Neuronal stem cell (in vitro differentiated cells): ENCODE data around the gene ZNF385C.
A peak's percentile ranks its signal among the peaks of the same experiment; 100 is the strongest.

Source experiments
- DNase-seq: peaks from one replicate; pipeline ENCODE4 v3.0.0-alpha.2; 2013; ENCODE audit warnings: low spot score
- H2AFZ ChIP-seq: one replicate; pipeline ENCODE4 v1.6.1; 2013; ENCODE audit warnings: mild to moderate bottlenecking, low read length, inconsistent platforms
- H2AK5ac ChIP-seq: 2 replicates; pipeline ENCODE4 v1.6.1; 2013; ENCODE audit warnings: low read depth, mild to moderate bottlenecking, inconsistent platforms, low read length, moderate library complexity, mixed read lengths
- H2BK120ac ChIP-seq: 2 replicates; pipeline ENCODE4 v1.6.1; 2013; ENCODE audit warnings: low read depth, mild to moderate bottlenecking, inconsistent platforms, low read length, moderate library complexity, mixed read lengths
- H2BK12ac ChIP-seq: one replicate; pipeline ENCODE4 v1.6.1; 2013; ENCODE audit warnings: low read length, inconsistent platforms
- H2BK15ac ChIP-seq: 2 replicates; pipeline ENCODE4 v1.6.1; 2013; ENCODE audit warnings: mild to moderate bottlenecking, low read length, inconsistent platforms, mixed read lengths
- H2BK5ac ChIP-seq: one replicate; pipeline ENCODE4 v1.6.1; 2013; ENCODE audit warnings: inconsistent platforms, mild to moderate bottlenecking, low read length, moderate library complexity
- H3K14ac ChIP-seq: one replicate; pipeline ENCODE4 v1.6.1; 2013; ENCODE audit warnings: low read length, inconsistent platforms
- H3K18ac ChIP-seq: 2 replicates; pipeline ENCODE4 v1.6.1; 2013; ENCODE audit warnings: low read length, inconsistent platforms
- H3K23ac ChIP-seq: 2 replicates; pipeline ENCODE4 v1.6.1; 2013; ENCODE audit warnings: low read depth, mild to moderate bottlenecking, mixed read lengths, low read length, inconsistent platforms; ENCODE audit not compliant: poor library complexity
- H3K27ac ChIP-seq: replicated peaks from 3 replicates; pipeline ENCODE4 v1.5.1; 2013; ENCODE audit warnings: low read length, inconsistent platforms
- H3K27me3 ChIP-seq, 3 experiments: 2 replicates each; pipeline ENCODE4 v1.6.1; 2013; ENCODE audit warnings: low read length in 3 of 3, mild to moderate bottlenecking in 2 of 3, inconsistent platforms in 1 of 3, low read depth in 1 of 3, mixed read lengths in 1 of 3, moderate library complexity in 1 of 3; ENCODE audit not compliant: control insufficient read depth in 3 of 3, insufficient read depth in 3 of 3
- H3K36me3 ChIP-seq, 2 donors: replicated peaks in 1 of 2; 2 replicates each; pipeline ENCODE4 v1.6.1; 2013; ENCODE audit warnings: low read length in 2 of 2; ENCODE audit not compliant: control insufficient read depth in 2 of 2, insufficient read depth in 2 of 2
- H3K4ac ChIP-seq: 2 replicates; pipeline ENCODE4 v1.6.1; 2013; ENCODE audit warnings: inconsistent platforms, mild to moderate bottlenecking, low read length, moderate library complexity
- H3K4me1 ChIP-seq, 2 donors: 1 replicate in 1 of 2; 2 replicates in 1 of 2; pipeline ENCODE4 v1.6.1; 2013; ENCODE audit warnings: low read length in 2 of 2, low read depth in 1 of 2; ENCODE audit not compliant: control insufficient read depth in 2 of 2, insufficient read depth in 1 of 2
- H3K4me2 ChIP-seq: one replicate; pipeline ENCODE4 v1.6.1; 2013; ENCODE audit warnings: mild to moderate bottlenecking, low read length, inconsistent platforms; ENCODE audit not compliant: insufficient read depth, poor library complexity, severe bottlenecking
- H3K4me3 ChIP-seq, 2 donors: 2 replicates each; pipeline ENCODE4 v1.5.1; 2013; ENCODE audit warnings: low read length in 2 of 2, mild to moderate bottlenecking in 2 of 2, inconsistent platforms in 1 of 2, moderate library complexity in 1 of 2
- H3K79me1 ChIP-seq: one replicate; pipeline ENCODE4 v1.6.1; 2013; ENCODE audit warnings: low read depth, mild to moderate bottlenecking, inconsistent platforms, low read length, moderate library complexity
- H3K9ac ChIP-seq: one replicate; pipeline ENCODE4 v1.6.1; 2013; ENCODE audit warnings: mild to moderate bottlenecking, low read depth, low read length, inconsistent platforms; ENCODE audit not compliant: poor library complexity
- H3K9me3 ChIP-seq, 2 donors: replicated peaks in 1 of 2; 2 replicates each; pipeline versions ENCODE3 to v1.6.1; 2013; ENCODE audit warnings: low read length in 2 of 2, mild to moderate bottlenecking in 2 of 2, inconsistent platforms in 1 of 2, low read depth in 1 of 2, mixed read lengths in 1 of 2, moderate library complexity in 1 of 2; ENCODE audit not compliant: control insufficient read depth in 2 of 2, insufficient read depth in 1 of 2
- H4K8ac ChIP-seq: one replicate; pipeline ENCODE4 v1.6.1; 2013; ENCODE audit warnings: low read depth, mild to moderate bottlenecking, inconsistent platforms, low read length, moderate library complexity
- H4K91ac ChIP-seq: one replicate; pipeline ENCODE4 v1.6.1; 2013; ENCODE audit warnings: low read length, low read depth, mild to moderate bottlenecking, inconsistent platforms; ENCODE audit not compliant: poor library complexity
- WGBS, 2 donors: extraction: QIAGEN DNeasy Blood & Tissue Kit; methylation state at CpG; one replicate each; pipeline ENCODE4 v1.1.7; 2013; ENCODE audit warnings: missing lambda C conversion rate in 2 of 2, mixed read lengths in 1 of 2; ENCODE audit not compliant: insufficient read length in 2 of 2, insufficient replicate concordance in 1 of 2; ENCODE audit errors: extremely low coverage in 2 of 2; 5-methylcytosine and 5-hydroxymethylcytosine counted together

Gene ZNF385C

DNA sequence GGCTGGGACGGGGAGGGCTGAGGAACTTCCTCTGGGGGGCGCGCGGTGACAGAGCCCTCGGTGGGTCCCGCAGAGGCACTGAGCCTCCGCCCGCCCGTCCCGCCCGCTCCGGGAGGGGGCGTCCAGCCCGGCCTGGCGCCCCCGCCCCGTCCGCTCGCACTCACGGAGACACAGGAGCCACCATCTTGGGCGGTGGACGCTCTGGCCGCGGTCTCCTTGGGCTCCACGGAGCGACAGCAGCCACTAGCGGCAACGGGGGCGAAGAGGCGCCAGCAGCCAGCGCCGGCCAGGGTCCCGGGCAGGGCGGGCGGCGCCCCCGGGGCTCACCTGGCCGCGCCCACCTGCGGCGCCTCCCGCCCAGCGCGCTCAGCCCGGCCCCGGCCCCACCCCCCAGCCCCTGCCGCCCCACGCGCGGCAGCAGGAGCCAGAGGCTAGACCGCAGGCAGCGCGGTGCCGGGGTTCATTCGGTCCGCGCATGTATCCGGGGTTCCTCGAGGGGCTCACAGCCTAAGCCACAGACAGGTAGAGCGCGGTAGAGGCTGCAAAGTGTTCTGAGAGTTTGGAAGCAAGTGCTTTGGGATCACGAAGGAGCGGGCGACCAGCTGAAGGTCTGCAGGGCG lies 47.8 kb downstream of the ZNF385C start, which contains the start of gene C17orf113:
TSS of gene C17orf113 (minus strand) at position 209 of the 620 bp plus-strand sequence. CDS start 7,225 bp downstream, outside the sequence.
- Histone ChIP-seq H4K91ac (no peak within 1 kb of the TSS), H2AK5ac (peak within 1 kb of the TSS; percentile 73), H2BK15ac (peak within 1 kb of the TSS; percentile 26), H2BK120ac (peak within 1 kb of the TSS; percentile 18), H3K14ac (no peak within 1 kb of the TSS), H3K9me3 (no peaks in the 10 kb centered on the region), H3K23ac (no peak within 1 kb of the TSS), H3K4ac (no peak within 1 kb of the TSS), H3K27me3 (peaks cover 0 to 39% (median 27%) of the 10 kb centered on the region in 3 experiments), H2AFZ (peak within 1 kb of the TSS; percentile 100), H2BK12ac (no peak within 1 kb of the TSS), H3K18ac (peak within 1 kb of the TSS; percentile 89), H4K8ac (peak within 1 kb of the TSS; percentile 75), H2BK5ac (no peak within 1 kb of the TSS), H3K36me3 (no peaks in the 10 kb centered on the region), H3K4me2 (peak within 1 kb of the TSS; percentile 73), H3K79me1 (peaks cover 2% of the 10 kb centered on the region), H3K9ac (peak within 1 kb of the TSS; percentile 74), H3K27ac (no peak within 1 kb of the TSS), H3K4me1 (peaks cover 16 to 17% of the 10 kb centered on the region in 2 donors), H3K4me3 (peak within 1 kb of the TSS; percentile 66 to 86)
- WGBS, 2 donors = no CpG with 5 or more reads among the region's 65 CpGs
- peak; percentile 63 for DNase-seq

DNA sequence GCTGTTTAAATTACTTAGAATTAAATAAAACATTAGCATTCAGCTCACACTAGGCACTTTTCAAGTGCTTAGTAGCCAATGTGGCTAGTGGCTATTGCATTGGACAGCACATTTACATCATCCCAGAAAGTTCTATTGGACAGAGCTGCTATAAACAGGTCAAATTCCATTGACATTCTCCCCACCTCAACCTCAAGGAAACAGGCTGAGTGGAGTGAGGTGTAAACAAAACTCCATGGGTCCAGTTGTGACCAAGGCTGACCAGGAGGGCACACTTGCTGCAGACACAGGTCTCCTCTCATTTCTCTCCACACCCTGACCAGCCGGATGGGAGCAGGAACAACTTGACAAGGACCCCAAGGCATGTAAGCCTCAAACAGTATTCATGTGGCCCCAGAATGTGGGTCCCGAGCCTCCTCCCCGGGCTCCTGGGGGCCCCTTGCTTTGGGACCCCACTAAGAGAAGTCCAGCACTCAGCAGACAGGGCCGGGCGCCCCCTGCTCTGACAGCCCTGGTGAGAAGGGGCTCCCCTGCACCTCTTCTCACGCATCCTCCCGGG lies 48.4 kb downstream of the ZNF385C start:
- no peak overlapping the region for H3K14ac ChIP-seq
- H3K36me3 ChIP-seq = no peaks in the 10 kb centered on the region
- H3K27ac ChIP-seq = no peak overlapping the region
- no peak overlapping the region for H4K91ac ChIP-seq
- H3K27me3 ChIP-seq = peaks cover 0 to 34% (median 27%) of the 10 kb centered on the region in 3 experiments
- peaks cover 2% of the 10 kb centered on the region for H3K79me1 ChIP-seq
- peak overlapping the region; percentile 74 for H3K9ac ChIP-seq
- peak overlapping the region; percentile 66 to 86 for H3K4me3 ChIP-seq
- no peak overlapping the region for H2BK12ac ChIP-seq
- peaks cover 11 to 16% of the 10 kb centered on the region in 2 donors for H3K4me1 ChIP-seq
- H3K4me2 ChIP-seq = peak overlapping the region; percentile 73
- no peak overlapping the region for H3K23ac ChIP-seq
- H3K4ac ChIP-seq = no peak overlapping the region
- H2BK120ac ChIP-seq = peak overlapping the region; percentile 18
- peak overlapping the region; percentile 26 for H2BK15ac ChIP-seq
- peak overlapping the region; percentile 75 for H4K8ac ChIP-seq
- no CpG with 5 or more reads among the region's 7 CpGs for WGBS, 2 donors
- H3K18ac ChIP-seq = peak overlapping the region; percentile 89
- no peak overlapping the region for H2BK5ac ChIP-seq
- H2AFZ ChIP-seq = peak overlapping the region; percentile 100
- DNase-seq = no peak
- no peaks in the 10 kb centered on the region for H3K9me3 ChIP-seq
- peak overlapping the region; percentile 73 for H2AK5ac ChIP-seq

DNA sequence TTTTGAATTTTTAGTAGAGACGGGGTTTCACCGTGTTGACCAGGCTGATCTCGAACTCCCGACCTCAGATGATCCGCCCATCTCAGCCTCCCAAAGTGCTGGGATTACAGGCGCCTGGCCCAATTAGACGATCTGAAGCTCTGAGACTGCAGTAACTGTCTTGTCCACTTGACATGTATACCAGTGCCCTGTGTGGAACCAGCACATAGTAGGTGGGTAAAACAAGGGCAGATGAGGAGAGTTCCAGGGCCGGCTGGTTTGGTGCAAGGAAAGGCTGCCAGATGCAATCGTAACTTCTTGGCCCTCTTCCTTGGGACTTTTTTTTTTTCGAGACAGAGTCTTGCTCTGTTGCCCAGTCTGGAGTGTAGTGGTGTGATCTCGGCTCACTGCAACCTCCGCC lies 50.9 kb downstream of the ZNF385C start:
- Histone ChIP-seq H3K9me3 (no peaks in the 10 kb centered on the region), H3K27me3 (peaks cover 0 to 16% (median 12%) of the 10 kb centered on the region in 3 experiments), H4K8ac (no peak overlapping the region), H2BK120ac (no peak overlapping the region), H2AK5ac (no peak overlapping the region), H4K91ac (no peak overlapping the region), H3K14ac (no peak overlapping the region), H3K36me3 (peaks cover 0 to 2% of the 10 kb centered on the region in 2 donors), H3K18ac (no peak overlapping the region), H3K79me1 (no peaks in the 10 kb centered on the region), H3K4me1 (peaks cover 5 to 9% of the 10 kb centered on the region in 2 donors), H2BK12ac (no peak overlapping the region), H3K27ac (no peak overlapping the region), H3K4ac (no peak overlapping the region), H3K23ac (no peak overlapping the region), H2BK15ac (no peak overlapping the region), H3K4me2 (no peak overlapping the region), H2BK5ac (no peak overlapping the region), H3K4me3 (no peak overlapping the region), H2AFZ (no peak overlapping the region), H3K9ac (no peak overlapping the region)
- no CpG with 5 or more reads among the region's 12 CpGs for WGBS, 2 donors
- no peak for DNase-seq

DNA sequence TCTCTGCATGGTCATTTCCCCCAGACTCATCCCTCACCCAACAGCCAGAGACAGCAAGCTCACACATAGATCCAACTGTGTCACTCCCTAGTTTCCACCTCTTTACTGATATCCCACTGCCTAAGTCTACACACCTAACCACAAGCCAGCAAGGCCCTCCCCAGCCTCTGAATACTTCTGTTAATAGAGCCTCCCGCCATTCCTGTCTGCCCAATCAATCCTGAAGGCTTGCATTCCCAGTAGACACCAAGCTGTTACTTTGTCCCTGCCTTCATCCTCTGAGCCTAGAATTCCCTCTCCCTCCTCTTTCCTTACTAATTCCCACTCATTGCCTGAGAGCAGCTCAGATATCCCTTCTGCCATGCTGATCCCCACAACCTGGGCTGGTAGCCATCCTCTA lies 52.6 kb downstream of the ZNF385C start:
- H3K9ac ChIP-seq = peak overlapping the region; percentile 61
- no peak overlapping the region for H2BK120ac ChIP-seq
- H3K4me2 ChIP-seq = no peak overlapping the region
- DNase-seq = no peak
- no peak overlapping the region for H3K23ac ChIP-seq
- no peaks in the 10 kb centered on the region for H3K79me1 ChIP-seq
- WGBS, 2 donors = no CpG with 5 or more reads among the region's 1 CpG
- H3K36me3 ChIP-seq = peaks cover 0 to 2% of the 10 kb centered on the region in 2 donors
- H2AFZ ChIP-seq = no peak overlapping the region
- H2AK5ac ChIP-seq = no peak overlapping the region
- H3K27me3 ChIP-seq = peaks cover 0 to 6% (median under 1%) of the 10 kb centered on the region in 3 experiments
- H3K9me3 ChIP-seq = no peaks in the 10 kb centered on the region
- H2BK12ac ChIP-seq = no peak overlapping the region
- no peak overlapping the region for H4K91ac ChIP-seq
- no peak overlapping the region for H3K4me3 ChIP-seq
- peaks cover 5% of the 10 kb centered on the region in 2 donors for H3K4me1 ChIP-seq
- no peak overlapping the region for H3K4ac ChIP-seq
- no peak overlapping the region for H2BK5ac ChIP-seq
- no peak overlapping the region for H3K27ac ChIP-seq
- no peak overlapping the region for H2BK15ac ChIP-seq
- H3K14ac ChIP-seq = no peak overlapping the region
- no peak overlapping the region for H3K18ac ChIP-seq
- no peak overlapping the region for H4K8ac ChIP-seq
